Activated T-helper 2 cell treated with anti-CD3 and anti-CD28 coated beads, Interferon-gamma antibody, Interleukin-2, Interleukin-4, amounts not matched to agents 10 μg/mL and 5 μg/mL and 100 μg/mL, durations not matched to agents 14 hours and 24 hours and 36 hours (primary cell): Measurements from ENCODE around the gene DOK6. TPM values are rescaled to one million over a fixed set of nuclear protein-coding genes. Genes with fewer than 3 reads are reported as not detected.
"Not testable (repeated sequence)": the region's sequence is repeated elsewhere in the genome, so short reads cannot be mapped to it uniquely, and the experiment has no call there.

Experiments
- DNase-seq: peaks from one replicate; pipeline ENCODE4 v3.0.0; 2021; ENCODE audit warnings: low spot score
- H3K27ac Mint-ChIP-seq: one replicate; pipeline ENCODE4 v1.8.0; 2021; ENCODE audit warnings: mixed read lengths
- H3K27me3 Mint-ChIP-seq: one replicate; pipeline ENCODE4 v1.8.0; 2021; ENCODE audit warnings: low read depth, mixed read lengths
- H3K36me3 Mint-ChIP-seq: one replicate; pipeline ENCODE4 v1.8.0; 2021; ENCODE audit warnings: low read depth, mixed read lengths
- H3K4me1 Mint-ChIP-seq: one replicate; pipeline ENCODE4 v1.8.0; 2021; ENCODE audit warnings: low read depth, mixed read lengths
- H3K4me3 Mint-ChIP-seq: one replicate; pipeline ENCODE4 v1.8.0; 2021; ENCODE audit warnings: low read depth, mild to moderate bottlenecking, moderate library complexity, mixed read lengths
- H3K9me3 Mint-ChIP-seq: one replicate; pipeline ENCODE4 v1.8.0; 2021; ENCODE audit warnings: mixed read lengths
- intact Hi-C: fragments of 100-400 bp; cut with micrococcal nuclease; formaldehyde crosslinking; loops from one replicate; pipeline ENCODE4 v1.15.1; 2023
- total RNA-seq: library from RNA; stranded (reverse); gene quantifications from 2 replicates; pipeline ENCODE4 v1.2.3, GENCODE V29; 2022

DOK6 gene
- total RNA-seq, 1 donor from 2014 or later: not detected

DNA sequence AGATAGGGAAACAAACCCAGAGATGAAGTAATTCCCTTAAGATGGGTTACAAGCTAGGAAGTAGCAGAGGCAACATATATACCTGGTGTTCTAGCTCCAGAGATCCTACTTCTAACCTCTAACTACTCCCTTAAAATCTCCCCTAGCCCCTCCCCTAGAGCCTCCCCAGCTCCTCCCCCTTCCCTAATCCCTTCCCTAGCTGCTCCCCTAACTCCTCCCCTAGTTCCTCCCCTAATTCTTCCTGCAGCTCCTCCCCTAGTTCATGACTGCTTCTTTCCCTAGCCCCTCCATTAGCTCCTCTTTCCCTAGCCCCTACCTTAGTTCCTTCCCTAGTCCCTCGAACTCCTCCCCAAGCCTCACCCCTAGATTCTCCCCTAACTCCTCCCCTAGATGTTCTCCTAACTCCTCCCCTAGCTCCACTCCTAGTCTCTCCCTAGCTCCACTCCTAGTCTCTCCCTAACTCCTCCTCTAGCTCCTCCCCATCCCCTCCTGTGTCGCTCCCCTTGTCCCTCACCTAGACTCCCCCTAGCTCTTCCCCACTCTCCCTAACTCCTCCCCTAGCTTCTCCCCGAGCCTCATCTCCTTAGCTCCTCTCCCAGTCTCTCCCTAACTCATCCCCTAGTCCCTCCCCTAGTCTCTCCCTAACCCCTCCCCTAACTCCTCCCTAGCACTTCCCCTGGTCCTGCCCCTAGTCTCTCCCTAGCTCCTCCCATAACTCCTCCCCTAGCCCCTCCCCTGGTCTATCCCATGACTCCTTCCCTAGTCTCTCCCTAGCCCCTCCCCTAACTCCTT, 438.1 kb downstream of the DOK6 start:
- Mint-ChIP-seq H3K9me3 (no peaks in the 10 kb centered on the region), H3K4me1 (no peaks in the 10 kb centered on the region), H3K4me3 (no peak overlapping the region), H3K27me3 (no peaks in the 10 kb centered on the region), H3K27ac (no peak overlapping the region), H3K36me3 (peaks cover 3% of the 10 kb centered on the region)
- intact Hi-C loops: no loop called here
- DNase-seq: no peak

DNA sequence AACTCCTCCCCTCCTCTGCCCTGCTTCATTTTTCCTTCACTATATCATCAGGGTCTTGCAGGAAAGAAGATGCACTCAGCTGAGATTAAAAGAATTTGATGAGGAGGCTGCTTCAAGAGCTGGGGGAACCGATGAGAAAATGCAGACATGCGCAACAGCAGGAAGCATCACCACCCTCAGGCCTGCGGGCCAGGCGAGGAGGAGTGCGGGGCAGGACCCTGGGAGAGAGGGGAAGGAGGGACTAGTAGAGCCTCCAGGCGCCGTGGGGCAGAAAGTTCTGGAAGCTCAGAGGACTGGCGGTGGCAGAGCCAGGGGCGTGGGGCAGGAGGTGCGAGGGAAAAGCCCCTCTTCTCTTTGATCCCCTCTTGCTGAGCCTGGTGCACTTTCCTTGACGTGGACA, 438.8 kb downstream of the DOK6 start:
- intact Hi-C loops: no loop called here
- no peaks in the 10 kb centered on the region for H3K4me1 Mint-ChIP-seq
- H3K27ac Mint-ChIP-seq: no peak overlapping the region
- H3K27me3 Mint-ChIP-seq: no peaks in the 10 kb centered on the region
- no peaks in the 10 kb centered on the region for H3K9me3 Mint-ChIP-seq
- H3K4me3 Mint-ChIP-seq: no peak overlapping the region
- DNase-seq: no peak
- H3K36me3 Mint-ChIP-seq: peaks cover 3% of the 10 kb centered on the region

DNA sequence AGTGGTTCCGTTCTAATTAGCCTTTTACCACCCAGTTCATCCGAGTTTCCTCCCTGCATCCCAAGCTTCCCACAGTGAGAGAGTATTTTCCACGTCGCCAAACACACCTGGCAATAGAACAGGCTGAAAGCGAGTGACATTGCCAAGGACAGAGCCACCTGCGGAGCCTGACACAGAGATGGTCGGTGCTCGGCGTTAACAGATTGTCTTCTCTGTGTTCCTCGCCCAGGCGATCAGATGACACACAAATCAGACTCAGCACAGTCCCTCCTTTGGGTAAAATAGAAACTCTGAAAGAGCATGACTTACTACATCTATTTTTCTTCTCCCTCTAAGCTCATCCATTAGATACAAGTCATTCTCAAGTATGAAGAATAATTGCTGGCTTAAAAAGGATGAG, 439.3 kb downstream of the DOK6 start:
- H3K4me3 Mint-ChIP-seq: no peak overlapping the region
- H3K36me3 Mint-ChIP-seq: peaks cover 3% of the 10 kb centered on the region
- intact Hi-C loops: loop anchor here (10.0 kb wide), 1 partner anchor 245 kb away; no protein-coding TSS in a partner anchor
- H3K27me3 Mint-ChIP-seq: no peaks in the 10 kb centered on the region
- no peak for DNase-seq
- H3K9me3 Mint-ChIP-seq: no peaks in the 10 kb centered on the region
- no peak overlapping the region for H3K27ac Mint-ChIP-seq
- H3K4me1 Mint-ChIP-seq: no peaks in the 10 kb centered on the region

DNA sequence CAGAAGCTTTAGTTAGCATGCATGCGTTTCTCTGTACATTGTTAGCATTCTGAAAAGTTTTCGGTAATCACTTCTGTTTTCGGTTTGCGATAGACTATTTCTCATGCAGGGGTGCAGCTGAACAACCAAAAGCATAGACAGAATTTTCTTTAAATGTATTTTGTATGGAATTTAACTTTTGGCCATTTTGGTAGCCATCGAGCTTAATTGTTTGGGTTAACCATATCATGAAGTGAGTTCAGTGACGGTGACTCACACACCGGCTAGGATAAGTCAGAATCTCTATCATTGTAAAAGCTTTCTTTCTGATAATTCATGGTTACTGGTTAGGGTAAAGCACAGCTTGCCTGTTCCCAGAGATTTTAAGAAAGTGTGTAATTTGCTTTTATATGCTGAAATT, 439.8 kb downstream of the DOK6 start:
- no peak overlapping the region for H3K27ac Mint-ChIP-seq
- DNase-seq: no peak
- peaks cover 1% of the 10 kb centered on the region for H3K36me3 Mint-ChIP-seq
- H3K27me3 Mint-ChIP-seq: no peaks in the 10 kb centered on the region
- intact Hi-C loops: loop anchor here (10.0 kb wide), 1 partner anchor 244 kb away; no protein-coding TSS in a partner anchor
- H3K9me3 Mint-ChIP-seq: no peaks in the 10 kb centered on the region
- no peaks in the 10 kb centered on the region for H3K4me1 Mint-ChIP-seq
- H3K4me3 Mint-ChIP-seq: no peak overlapping the region

DNA sequence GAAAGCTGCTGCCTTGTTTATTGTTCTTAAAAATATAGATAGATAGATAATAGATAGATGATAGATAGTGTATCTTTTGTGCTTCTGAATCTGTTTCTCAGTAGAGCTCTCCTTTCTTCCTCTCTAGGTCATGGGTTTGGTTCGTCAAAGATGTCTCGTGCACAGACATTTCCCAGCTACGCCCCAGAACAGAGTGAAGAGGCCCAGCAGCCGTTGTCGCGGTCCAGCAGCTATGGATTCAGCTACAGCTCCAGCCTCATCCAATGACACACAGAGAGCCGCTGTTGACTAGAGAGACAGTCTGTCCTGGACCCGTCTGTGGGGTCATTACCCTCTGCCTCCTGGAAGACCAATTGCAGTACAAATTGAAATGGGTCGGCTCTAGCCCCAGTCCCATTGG, 440.4 kb downstream of the DOK6 start:
- H3K4me3 Mint-ChIP-seq: no peak overlapping the region
- H3K36me3 Mint-ChIP-seq: no peaks in the 10 kb centered on the region
- intact Hi-C loops: loop anchor here (10.0 kb wide), 1 partner anchor 244 kb away; no protein-coding TSS in a partner anchor

DNA sequence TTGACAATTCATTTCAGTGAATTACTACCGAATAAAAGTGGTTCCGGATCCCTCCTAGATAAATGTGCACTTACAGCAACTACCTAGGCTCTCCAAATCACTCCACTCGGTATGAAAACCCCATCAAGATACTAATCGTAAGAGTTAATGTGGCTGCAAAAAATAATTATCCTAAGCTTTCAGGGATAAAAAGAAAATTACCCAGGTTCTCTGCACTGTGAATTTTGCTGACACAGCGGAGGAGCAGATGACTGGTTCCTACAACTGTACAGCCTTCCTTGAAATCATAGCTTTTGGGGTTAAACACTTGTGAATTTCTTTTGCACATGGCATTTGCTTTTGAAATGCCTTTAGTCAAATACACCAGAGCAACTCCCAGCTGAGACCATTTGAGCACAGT, 442.3 kb downstream of the DOK6 start:
- H3K27ac Mint-ChIP-seq: no peak overlapping the region
- no peaks in the 10 kb centered on the region for H3K36me3 Mint-ChIP-seq
- no peak for DNase-seq
- H3K27me3 Mint-ChIP-seq: no peaks in the 10 kb centered on the region
- H3K4me1 Mint-ChIP-seq: peaks cover 3% of the 10 kb centered on the region
- no peaks in the 10 kb centered on the region for H3K9me3 Mint-ChIP-seq
- no peak overlapping the region for H3K4me3 Mint-ChIP-seq
- intact Hi-C loops: loop anchor here (10.0 kb wide), 1 partner anchor 242 kb away; no protein-coding TSS in a partner anchor

More for the DNA sequence above, 440.4 kb downstream of the DOK6 start:
- Mint-ChIP-seq H3K27ac (no peak overlapping the region), H3K27me3 (no peaks in the 10 kb centered on the region), H3K9me3 (no peaks in the 10 kb centered on the region), H3K4me1 (no peaks in the 10 kb centered on the region)
- no peak for DNase-seq

DNA sequence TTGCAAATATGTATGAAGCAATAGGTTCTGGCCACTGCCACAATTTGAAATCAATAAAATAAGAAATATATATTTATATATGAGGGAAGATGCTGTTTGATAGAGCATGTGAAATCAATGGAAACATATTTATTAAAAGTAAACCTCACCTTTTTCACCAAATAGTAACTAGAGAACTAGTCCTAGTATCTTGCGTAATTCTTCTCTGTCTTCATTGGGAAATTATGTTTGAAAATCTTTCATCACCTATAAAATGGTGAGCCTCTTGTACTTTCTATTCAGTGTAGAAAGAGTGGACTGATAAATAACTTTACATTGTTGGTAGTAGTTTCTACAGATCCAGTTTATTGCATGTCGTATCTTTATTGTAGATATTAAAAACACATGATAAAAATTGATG, 444.0 kb downstream of the DOK6 start:
- Mint-ChIP-seq H3K27me3 (no peaks in the 10 kb centered on the region), H3K9me3 (no peaks in the 10 kb centered on the region), H3K4me1 (peaks cover 3% of the 10 kb centered on the region), H3K4me3 (no peak overlapping the region), H3K36me3 (no peaks in the 10 kb centered on the region), H3K27ac (no peak overlapping the region)
- intact Hi-C loops: loop anchor here (10.0 kb wide), 1 partner anchor 240 kb away; no protein-coding TSS in a partner anchor
- DNase-seq: no peak

DNA sequence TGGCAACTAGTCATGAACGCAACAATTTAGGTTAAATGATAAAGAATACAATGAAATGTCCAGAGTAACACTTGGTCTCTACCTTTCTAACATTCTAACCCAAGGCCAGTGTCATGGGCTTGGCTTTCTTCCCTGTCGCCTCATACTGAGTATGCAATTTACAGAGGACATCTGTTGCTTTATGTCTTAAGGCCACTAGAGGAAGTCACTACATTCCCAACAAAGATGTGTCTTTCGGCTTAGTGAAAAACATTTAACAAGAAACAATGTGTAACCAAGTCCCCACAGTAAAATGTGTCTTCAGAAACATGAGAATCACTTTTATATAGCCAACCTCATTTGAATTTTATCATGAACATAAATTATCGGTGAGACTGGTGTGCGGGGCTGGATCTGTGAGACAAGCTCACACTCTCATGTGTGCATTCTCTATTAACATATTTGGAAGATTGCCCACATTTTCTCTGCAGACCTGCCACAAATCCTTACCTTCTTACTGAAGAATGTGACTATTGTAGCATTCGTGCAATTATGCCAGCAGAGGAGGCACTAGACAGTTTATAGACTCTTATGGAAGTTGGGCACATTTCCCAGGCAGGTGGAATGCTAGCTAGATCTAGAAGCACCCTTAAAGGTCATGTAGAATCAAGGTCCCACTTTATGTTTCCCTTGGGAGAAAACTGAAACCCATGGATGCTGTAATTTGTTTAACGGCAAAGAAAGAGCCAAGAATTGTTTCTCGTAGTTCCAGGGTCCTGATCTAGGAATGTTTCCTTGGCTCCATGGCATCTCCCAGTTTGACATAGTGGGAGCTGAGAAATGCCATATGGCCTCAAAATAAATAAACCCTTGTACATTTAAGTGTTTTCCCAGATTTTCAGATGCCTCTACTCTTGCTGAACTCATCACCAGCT, 445.2 kb downstream of the DOK6 start:
- peaks cover 3% of the 10 kb centered on the region for H3K4me1 Mint-ChIP-seq
- H3K27ac Mint-ChIP-seq: no peak overlapping the region
- no peaks in the 10 kb centered on the region for H3K36me3 Mint-ChIP-seq
- no peak for DNase-seq
- H3K27me3 Mint-ChIP-seq: no peaks in the 10 kb centered on the region
- H3K4me3 Mint-ChIP-seq: no peak overlapping the region
- intact Hi-C loops: loop anchor here (10.0 kb wide), 1 partner anchor 239 kb away; no protein-coding TSS in a partner anchor
- no peaks in the 10 kb centered on the region for H3K9me3 Mint-ChIP-seq

DNA sequence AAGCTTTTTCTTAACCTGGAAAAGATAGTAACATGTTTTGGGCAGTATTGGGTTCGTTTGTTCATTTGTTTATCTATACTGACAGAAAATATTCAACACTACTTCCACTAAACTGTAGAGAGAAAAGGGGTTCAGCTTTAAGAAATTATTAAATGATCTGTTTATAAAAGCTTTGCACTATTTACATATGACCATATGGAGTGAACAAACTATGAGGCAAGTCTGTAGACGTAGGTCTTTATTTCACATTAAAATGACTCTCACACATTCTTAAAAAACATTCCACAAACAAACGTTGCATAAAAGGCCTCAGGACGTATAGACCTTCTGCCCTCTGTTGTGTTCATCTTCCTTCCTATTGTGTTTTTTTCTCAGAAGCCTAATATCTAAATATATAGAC, 452.4 kb downstream of the DOK6 start:
- DNase-seq: no peak
- H3K27ac Mint-ChIP-seq: no peak overlapping the region
- H3K4me1 Mint-ChIP-seq: no peaks in the 10 kb centered on the region
- H3K9me3 Mint-ChIP-seq: no peaks in the 10 kb centered on the region
- intact Hi-C loops: no loop called here
- H3K4me3 Mint-ChIP-seq: no peak overlapping the region
- peaks cover 22% of the 10 kb centered on the region for H3K36me3 Mint-ChIP-seq
- H3K27me3 Mint-ChIP-seq: no peaks in the 10 kb centered on the region

DNA sequence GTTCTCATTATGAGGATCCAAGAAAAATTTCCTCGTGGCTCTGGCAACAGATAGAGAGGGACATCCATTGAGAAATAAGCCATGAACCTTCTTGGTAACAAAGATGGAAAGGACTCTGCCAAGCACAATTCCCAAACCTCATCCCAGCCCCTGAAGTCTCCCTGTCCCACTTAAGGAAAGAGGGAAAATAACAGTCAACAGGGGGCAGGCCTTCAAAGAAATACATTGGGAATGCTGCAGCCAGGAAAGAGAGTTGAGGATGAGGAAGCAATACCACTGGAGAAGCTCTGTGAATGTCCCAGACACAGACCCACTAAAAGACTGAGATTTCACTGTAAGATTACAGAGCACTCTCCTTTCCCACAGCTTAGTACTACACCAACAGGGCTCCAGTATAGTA, 453.8 kb downstream of the DOK6 start:
- no peak overlapping the region for H3K4me3 Mint-ChIP-seq
- intact Hi-C loops: no loop called here
- no peak overlapping the region for H3K27ac Mint-ChIP-seq
- no peaks in the 10 kb centered on the region for H3K9me3 Mint-ChIP-seq
- no peaks in the 10 kb centered on the region for H3K27me3 Mint-ChIP-seq
- no peaks in the 10 kb centered on the region for H3K4me1 Mint-ChIP-seq
- H3K36me3 Mint-ChIP-seq: peaks cover 32% of the 10 kb centered on the region
- no peak for DNase-seq

DNA sequence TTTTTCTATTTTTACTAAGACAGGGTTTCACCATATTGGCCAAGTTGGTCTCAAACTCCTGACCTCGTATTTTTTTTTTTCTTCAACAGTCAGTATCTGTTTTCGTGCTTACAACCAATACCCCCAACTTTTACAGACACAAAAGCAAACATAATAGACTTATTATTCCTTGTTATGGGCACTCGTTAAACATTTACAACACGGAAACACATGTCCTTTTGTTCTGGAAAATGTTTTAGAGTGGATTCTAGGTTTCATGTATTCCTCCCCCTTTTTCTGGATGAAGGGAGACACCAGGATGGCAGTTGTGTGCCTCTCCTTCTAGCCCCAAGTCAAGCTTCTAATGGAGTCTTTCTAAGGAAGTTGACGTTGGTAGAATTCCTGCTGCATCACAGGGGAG, 458.2 kb downstream of the DOK6 start:
- Mint-ChIP-seq H3K4me3 (no peak overlapping the region), H3K36me3 (peaks cover 54% of the 10 kb centered on the region), H3K9me3 (no peaks in the 10 kb centered on the region), H3K4me1 (no peaks in the 10 kb centered on the region), H3K27ac (no peak overlapping the region), H3K27me3 (no peaks in the 10 kb centered on the region)
- no peak for DNase-seq
- intact Hi-C loops: no loop called here

DNA sequence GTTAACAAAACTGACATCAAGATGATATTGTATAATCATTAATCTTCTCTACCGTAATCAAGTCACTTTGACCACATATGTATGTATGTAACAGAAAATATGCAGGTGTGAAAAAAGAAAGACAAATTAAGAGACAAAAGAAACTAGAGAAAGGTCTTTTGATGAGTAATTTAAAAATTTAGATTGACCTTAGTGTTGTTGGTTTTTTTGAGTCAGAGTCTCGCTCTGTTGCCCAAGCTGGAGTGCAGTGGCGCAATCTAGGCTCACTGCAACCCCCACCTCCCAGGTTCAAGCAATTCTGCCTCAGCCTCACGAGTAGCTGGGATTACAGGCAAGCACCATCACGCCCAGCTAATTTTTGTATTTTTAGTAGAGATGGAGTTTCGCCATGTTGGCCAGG, 464.1 kb downstream of the DOK6 start:
- intact Hi-C loops, H3K9me3 Mint-ChIP-seq, H3K4me1 Mint-ChIP-seq, H3K4me3 Mint-ChIP-seq, DNase-seq, H3K27ac Mint-ChIP-seq, H3K27me3 Mint-ChIP-seq: not testable (repeated sequence)
- H3K36me3 Mint-ChIP-seq: peaks cover 68% of the 10 kb centered on the region

DNA sequence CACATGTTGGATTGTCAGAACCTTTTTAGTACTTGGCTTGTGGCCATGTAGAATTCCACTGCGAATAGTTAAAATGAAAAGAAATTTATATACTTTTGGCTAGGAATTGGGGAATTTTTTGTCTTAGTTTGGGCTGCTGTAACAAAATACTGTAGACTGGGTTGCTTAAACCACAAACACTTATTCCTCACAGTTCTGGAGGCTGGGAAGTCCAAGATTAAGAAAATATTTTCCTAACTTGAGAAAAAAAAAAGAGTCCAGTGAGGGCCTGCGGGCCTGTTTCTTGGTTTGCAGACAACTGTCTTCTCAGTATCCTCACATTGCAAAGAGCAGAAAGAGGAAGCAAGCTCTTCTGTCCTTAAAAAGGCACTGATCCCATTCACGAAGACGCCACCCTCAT, 465.1 kb downstream of the DOK6 start:
- peaks cover 67% of the 10 kb centered on the region for H3K36me3 Mint-ChIP-seq
- peaks cover 9% of the 10 kb centered on the region for H3K4me1 Mint-ChIP-seq
- no peaks in the 10 kb centered on the region for H3K9me3 Mint-ChIP-seq
- DNase-seq: no peak
- H3K27ac Mint-ChIP-seq: no peak overlapping the region
- H3K4me3 Mint-ChIP-seq: no peak overlapping the region
- intact Hi-C loops: loop anchor here (2.0 kb wide), 1 partner anchor 17 kb away; no protein-coding TSS in a partner anchor
- H3K27me3 Mint-ChIP-seq: no peaks in the 10 kb centered on the region
